Epidermal melanocyte (primary cell): Measurements from ENCODE around the gene PKP4.
A peak's percentile ranks its signal among the peaks of the same experiment; 100 is the strongest.

Source experiments
- DNase-seq: peaks from one replicate; pipeline ENCODE4 v3.0.0; 2011; ENCODE audit warnings: low spot score; ENCODE audit not compliant: insufficient read length

The PKP4 gene

GRCh38 chr2:158496986-158497385, 40.2 kb downstream of the PKP4 start:
- DNase-seq = no peak

- no peak for DNase-seq
Observed at GRCh38 chr2:158497486-158497885, 40.7 kb downstream of the PKP4 start.

- no peak for DNase-seq
Observed at GRCh38 chr2:158498043-158498748, 41.4 kb downstream of the PKP4 start.

DNA sequence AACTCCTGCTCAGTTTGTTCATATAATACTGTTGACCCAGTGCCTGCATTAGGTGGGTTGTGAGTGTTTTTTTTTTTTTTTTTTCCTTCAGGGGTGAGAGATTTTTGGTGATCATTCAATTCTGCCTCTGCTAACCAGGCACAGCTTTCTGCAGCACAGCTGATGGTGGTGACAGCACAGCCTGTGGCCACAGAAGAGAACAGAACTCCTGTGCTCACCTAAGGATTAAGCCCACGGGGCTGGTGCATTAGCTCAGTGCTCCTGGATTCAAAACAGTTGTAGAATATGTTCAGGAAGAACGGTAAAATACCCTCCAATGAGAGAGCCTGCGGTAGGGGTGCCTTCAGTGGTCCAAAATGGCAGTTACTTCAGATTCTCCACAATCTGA, 42.0 kb downstream of the PKP4 start:
- DNase-seq = no peak

- no peak for DNase-seq
Observed at GRCh38 chr2:158499383-158499782, 42.6 kb downstream of the PKP4 start.

DNA sequence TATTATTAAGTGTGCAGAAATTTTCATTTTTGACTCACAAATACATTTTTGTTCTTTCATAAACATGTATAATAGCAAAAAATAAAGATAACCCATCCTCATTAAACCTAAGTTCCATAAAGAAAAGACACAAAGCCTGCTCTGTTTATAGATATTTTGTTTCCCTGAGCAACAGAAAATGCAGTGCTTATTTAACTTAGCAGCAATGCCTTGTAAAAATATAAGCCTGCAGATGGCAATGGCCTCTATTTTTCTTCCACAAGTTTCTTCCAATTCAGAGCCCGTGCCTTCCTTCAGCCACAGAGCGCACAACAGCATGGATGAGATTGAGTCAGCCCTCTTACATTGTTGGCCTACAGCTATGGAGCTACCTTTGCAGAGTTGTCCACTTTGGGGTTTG, 43.6 kb downstream of the PKP4 start:
- DNase-seq = no peak

GRCh38 chr2:158501301-158501700, 44.5 kb downstream of the PKP4 start:
- DNase-seq = no peak

- DNase-seq = no peak
Observed at GRCh38 chr2:158502974-158503373, 46.2 kb downstream of the PKP4 start.

DNA sequence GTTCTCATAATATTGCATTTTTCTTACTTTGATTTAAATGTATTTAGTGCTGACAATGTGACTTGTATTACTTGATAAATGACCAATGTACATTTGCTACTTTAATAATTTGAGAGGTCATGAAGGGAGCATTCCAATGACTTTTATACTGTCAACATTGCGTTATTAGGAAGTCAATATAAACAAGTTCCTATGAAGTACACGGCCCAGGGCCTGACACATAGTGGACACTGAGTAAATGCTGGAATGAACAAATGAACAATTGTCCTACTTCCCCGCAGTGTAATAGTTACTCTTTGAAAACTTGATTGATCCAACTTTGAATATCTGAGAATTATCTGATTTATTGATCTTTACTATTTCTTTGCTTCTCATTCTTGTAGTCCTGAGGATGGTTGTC, 47.3 kb downstream of the PKP4 start:
- DNase-seq = no peak

DNA sequence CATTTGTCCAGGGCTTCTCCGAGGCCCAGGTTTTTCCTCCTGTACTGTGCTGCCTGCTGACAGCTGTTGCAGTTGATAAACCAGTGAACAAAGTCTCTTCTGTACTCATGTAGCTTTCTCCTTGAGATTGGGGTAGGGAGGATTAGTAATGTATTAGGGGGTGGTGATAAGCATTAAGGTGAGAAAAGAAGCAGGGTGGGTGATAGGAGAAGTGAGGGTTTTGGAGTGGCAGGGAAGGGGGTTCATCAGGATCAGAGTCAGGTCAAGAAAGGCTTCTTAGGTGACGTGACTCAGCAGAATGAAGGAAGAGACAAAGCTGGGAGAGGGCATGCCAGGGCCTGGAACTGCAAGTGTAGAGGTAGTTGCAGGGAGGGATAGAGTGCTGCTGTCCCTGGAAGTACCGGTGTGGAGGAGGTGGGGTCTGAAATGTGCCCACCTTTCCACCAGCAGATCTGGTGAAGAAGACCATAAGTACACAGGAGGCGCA, 48.7 kb downstream of the PKP4 start:
- DNase-seq = no peak

GRCh38 chr2:158507141-158507540, 50.4 kb downstream of the PKP4 start:
- DNase-seq = no peak

DNA sequence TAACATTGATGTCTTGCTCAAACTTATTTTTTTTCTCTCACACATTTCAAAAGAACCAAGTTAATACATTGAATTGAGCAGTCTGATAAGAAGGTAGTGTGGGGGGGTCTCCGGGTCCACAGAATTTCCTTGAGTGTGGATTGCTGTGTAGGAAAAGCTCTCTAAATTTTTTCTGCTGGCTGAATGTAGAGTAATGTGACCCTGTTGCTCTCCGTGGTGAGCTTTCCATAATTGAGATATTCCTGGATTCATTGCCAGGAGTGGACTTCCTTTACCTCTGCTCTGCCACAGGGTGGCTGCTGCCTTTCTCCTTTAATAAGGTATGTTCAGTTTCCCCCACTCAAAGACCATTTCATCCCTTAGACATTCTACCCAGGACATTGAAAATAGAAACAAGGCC, 50.9 kb downstream of the PKP4 start:
- DNase-seq = no peak

DNA sequence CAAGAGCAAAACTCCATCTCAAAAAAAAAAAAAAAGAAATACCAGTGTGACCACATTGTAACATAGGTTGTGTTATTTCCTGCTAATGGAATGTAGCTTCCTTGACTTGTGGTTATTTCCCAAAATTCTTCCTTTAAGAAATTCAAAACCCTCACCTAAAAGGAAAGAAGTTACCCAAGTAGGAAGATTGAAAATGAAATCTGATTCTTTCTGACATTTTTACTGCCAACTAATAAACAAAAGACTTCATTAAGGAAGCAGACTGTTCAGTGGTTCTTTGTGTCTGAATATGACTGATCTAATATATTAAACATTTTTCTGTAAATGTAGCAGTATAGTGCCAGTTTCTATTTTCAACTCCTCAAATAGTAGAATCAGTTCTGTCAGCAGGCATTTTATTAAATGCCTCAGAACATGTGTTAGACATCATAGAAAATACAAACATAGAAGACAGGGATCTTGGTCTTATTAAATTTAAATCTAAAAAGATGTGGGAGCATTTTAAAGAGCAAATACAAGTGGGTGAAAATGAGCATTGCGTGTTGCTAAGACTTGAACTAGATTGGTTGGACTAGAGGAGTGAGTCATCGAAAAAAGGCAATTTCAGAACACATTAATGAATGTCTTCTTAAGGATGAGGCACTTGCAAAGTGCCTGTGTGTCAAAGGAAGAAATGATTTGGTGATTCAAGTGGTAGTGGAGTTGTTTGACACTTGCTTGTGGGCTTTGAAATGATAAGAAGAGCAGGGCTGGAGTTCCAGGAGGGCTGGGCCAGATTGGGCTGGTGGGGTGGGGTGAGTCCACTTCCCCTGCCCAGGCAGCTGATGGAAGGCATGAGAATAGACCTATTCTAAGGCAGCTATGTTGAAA, 53.4 kb downstream of the PKP4 start:
- DNase-seq = peak; percentile 43

DNA sequence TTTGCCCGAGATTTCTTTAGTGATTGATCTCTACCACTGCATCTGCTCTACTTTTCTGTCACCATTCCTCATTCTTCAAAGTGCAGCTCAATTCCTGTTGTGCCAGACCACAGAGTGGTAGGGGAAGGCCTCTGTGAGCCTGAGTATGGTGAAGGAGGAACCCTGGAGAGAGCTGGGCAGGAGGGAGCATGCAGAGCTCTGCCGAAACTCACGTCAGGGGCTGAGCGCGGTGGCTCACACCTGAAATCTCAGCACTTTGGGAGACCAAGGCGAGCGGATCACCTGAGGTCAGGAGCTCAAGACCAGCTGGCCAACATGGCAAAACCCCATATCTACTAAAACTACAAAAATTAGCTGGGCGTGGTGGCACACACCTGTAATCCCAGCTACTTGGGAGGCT, 54.1 kb downstream of the PKP4 start:
- DNase-seq = no peak

DNA sequence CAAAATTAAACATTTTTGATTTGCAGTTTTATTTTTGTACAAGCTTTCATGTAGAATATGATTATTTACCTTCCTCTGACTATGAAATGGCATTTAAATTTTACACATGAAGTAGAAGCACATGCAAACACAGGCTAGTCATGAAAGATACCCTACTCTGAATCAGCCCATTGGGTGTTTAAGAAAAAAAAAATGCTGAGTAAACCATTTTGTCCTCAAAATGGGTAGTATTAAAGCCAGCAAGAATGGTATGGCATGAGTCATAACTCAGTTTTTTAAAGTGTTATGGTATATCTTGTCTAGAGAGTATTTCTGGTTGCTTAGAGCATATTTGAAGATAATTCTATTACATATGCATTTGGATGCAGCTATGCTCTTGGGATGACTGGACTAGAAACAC, 55.0 kb downstream of the PKP4 start:
- no peak for DNase-seq

GRCh38 chr2:158512323-158512722, 55.6 kb downstream of the PKP4 start:
- no peak for DNase-seq

DNA sequence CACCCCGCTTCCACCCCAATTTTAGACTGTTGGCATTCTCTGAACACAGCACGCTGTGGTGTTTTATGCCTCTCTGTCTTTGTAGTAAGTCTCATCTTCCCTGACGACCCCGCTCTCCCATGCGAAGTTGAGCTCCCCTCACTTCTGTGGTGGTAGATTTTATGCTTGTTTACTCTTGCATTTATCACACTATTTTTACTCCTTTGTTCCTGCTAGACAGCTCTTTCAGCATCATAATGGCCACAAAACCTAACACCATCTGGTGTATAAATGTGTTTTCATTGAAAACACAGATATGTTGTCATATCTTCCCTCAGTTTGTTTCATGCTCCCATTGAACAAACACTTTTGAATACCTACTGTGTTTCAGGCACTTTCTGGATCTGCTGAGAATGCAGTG, 57.1 kb downstream of the PKP4 start:
- DNase-seq = no peak

DNA sequence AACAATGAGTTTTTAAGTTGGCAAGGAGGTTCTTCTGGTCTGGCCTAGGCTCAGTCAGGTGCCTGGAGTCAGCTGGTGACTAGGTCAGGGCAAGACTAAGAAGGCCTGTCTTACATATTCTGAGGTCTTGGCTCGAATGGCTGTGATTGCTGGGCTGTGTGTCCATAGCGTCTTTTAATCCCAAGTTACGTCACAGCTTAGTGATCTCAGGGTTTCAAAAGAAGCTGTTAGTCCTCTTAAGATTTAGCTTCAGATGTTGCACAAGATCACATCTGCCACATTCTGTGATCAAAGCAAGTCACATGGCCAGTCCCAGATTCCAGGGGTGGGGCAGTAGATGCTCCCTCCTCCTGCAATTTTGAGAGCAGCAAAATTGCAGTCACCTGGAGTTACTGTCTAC, 61.3 kb downstream of the PKP4 start:
- DNase-seq = no peak

- no peak for DNase-seq
Observed at GRCh38 chr2:158519481-158519880, 62.7 kb downstream of the PKP4 start.

DNA sequence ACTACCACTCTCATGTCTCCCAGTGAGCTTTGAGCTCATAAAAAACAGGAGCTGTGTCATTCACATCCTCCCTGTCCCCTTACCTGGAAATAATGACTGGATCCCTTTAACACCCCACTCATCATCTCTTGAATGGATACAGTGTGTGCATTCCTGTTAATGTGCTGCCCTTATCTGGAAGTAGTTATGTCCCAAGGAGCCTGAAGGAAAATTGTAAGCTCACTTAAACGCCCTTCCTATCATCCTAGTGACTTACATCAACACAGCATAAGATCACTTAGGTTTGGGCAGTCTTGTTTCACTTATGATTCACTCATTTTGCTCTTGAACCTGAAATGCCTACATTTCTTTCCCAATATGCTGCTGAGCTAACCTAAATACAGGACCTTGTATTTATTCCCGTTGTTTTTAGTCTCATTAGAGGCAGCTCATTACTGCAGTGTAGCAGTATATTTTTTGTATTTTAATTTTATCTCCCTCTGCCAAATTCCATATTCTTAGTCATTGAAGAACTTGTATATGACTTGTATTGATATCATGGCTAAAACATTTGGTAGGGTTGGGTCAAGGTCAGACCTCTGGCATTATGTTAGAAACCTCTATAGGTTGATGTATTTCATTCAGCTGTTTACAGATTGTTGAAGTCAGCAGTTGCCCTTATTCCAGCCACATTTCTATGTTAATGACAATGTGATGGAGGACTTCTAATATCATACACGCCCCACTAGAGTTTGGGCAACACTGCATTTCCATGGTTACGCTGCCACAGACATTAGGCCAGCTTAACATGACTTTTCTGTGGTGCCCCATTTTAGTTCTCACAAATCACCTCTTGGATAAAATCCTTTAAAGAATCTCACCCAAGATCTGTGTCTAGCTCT, 72.9 kb downstream of the PKP4 start:
- DNase-seq = no peak

GRCh38 chr2:158530829-158531228, 74.1 kb downstream of the PKP4 start:
- DNase-seq = no peak

GRCh38 chr2:158533009-158533408, 76.3 kb downstream of the PKP4 start:
- DNase-seq = no peak
